PC-3 (cell line): ENCODE data around the gene PTPN14. TPM values are rescaled to one million over a fixed set of nuclear protein-coding genes. Genes with fewer than 3 reads are reported as not detected.

ENCODE experiments used
- ATAC-seq: fragments of 200-7000 bp; cut with Tn5 transposase; 2 replicates; pipeline ENCODE4 v1.9.1; 2020; ENCODE audit warnings: mild to moderate bottlenecking, moderate library complexity
- BruUV-seq: library from RNA; stranded (reverse); fragments of 400-500 nt; replicated peaks from 2 replicates; lab custom pipeline; 2021; lab: Mats Ljungman, UMichigan
- CTCF ChIA-PET: fragments of 300-600 bp; sonication (Branson Sonifier 250); formaldehyde crosslinking; loops from one replicate; lab custom pipeline; 2022; ENCODE audit warnings: antibody characterized with exemption; lab: Charles Lee
- POLR2A ChIA-PET: fragments of 300-600 bp; sonication (Branson Sonifier 250); formaldehyde crosslinking; loops from one replicate; lab custom pipeline; 2022; ENCODE audit warnings: antibody characterized with exemption; ENCODE audit not compliant: unreplicated experiment; lab: Charles Lee
- DNase-seq: peaks from one replicate; pipeline ENCODE4 v3.0.0-alpha.2; 2015
- H2AFZ ChIP-seq: fragments of 300-600 bp; sonication (generic); 2 replicates; pipeline ENCODE4 v1.6.0; 2016; ENCODE audit warnings: antibody characterized with exemption, low read length
- H3F3A ChIP-seq: fragments of 300-600 bp; sonication (generic); one replicate; pipeline ENCODE4 v1.6.0; 2017; ENCODE audit warnings: antibody characterized with exemption, low read length, control low read depth, mild to moderate bottlenecking; ENCODE audit not compliant: unreplicated experiment
- H3K27ac ChIP-seq: fragments of 300-600 bp; sonication (generic); 2 replicates; pipeline ENCODE4 v1.5.1; 2016; ENCODE audit warnings: mild to moderate bottlenecking, low read length
- H3K27me3 ChIP-seq: fragments of 300-600 bp; sonication (generic); 2 replicates; pipeline ENCODE4 v1.6.1; 2016; ENCODE audit warnings: low read length, mixed read lengths
- H3K36me3 ChIP-seq: fragments of 300-600 bp; sonication (generic); 2 replicates; pipeline ENCODE4 v1.6.1; 2016; ENCODE audit warnings: low read depth, mixed run types, low read length, mixed read lengths
- H3K4me1 ChIP-seq: fragments of 300-600 bp; sonication (generic); 2 replicates; pipeline ENCODE4 v1.5.1; 2016; ENCODE audit warnings: low read length; ENCODE audit not compliant: insufficient read depth
- H3K4me2 ChIP-seq: fragments of 300-600 bp; sonication (generic); 2 replicates; pipeline ENCODE4 v1.6.0; 2016; ENCODE audit warnings: low read length
- H3K4me3 ChIP-seq: fragments of 300-600 bp; sonication (generic); 2 replicates; pipeline ENCODE4 v1.5.1; 2016; ENCODE audit warnings: mild to moderate bottlenecking, low read length, mixed read lengths
- H3K79me2 ChIP-seq: fragments of 300-600 bp; sonication (generic); 2 replicates; pipeline ENCODE4 v1.6.1; 2017; ENCODE audit warnings: low read length, mixed read lengths
- H3K9ac ChIP-seq: fragments of 300-600 bp; sonication (generic); 2 replicates; pipeline ENCODE4 v1.6.0; 2016; ENCODE audit warnings: mild to moderate bottlenecking, low read length
- H3K9me2 ChIP-seq: fragments of 300-600 bp; sonication (generic); replicated peaks from 2 replicates; pipeline ENCODE4 v1.6.1; 2016; ENCODE audit warnings: mixed run types, low read length, mixed read lengths
- H3K9me3 ChIP-seq: fragments of 300-600 bp; sonication (generic); 2 replicates; pipeline ENCODE4 v1.6.1; 2016; ENCODE audit warnings: low read length, mixed read lengths
- H4K20me1 ChIP-seq: fragments of 300-600 bp; sonication (generic); 2 replicates; pipeline ENCODE4 v1.6.1; 2016; ENCODE audit warnings: low read length, mixed read lengths
- CTCF ChIP-seq: fragments of 300-600 bp; sonication (generic); conservative IDR thresholded peaks from 2 replicates; pipeline ENCODE4 v1.5.1; 2017; ENCODE audit warnings: antibody characterized with exemption, low read depth, mild to moderate bottlenecking, low read length
- EZH2 ChIP-seq: fragments of 300-600 bp; sonication (generic); IDR thresholded peaks from one replicate; pipeline ENCODE4 v1.6.1; 2017; ENCODE audit warnings: antibody characterized with exemption, mild to moderate bottlenecking, low read length; ENCODE audit not compliant: unreplicated experiment
- EZH2phosphoT487 ChIP-seq: fragments of 300-600 bp; sonication (generic); IDR thresholded peaks from 2 replicates; pipeline ENCODE4 v1.6.1; 2018; ENCODE audit warnings: mild to moderate bottlenecking, antibody characterized with exemption, low read length, borderline replicate concordance
- intact Hi-C: fragments of 100-400 bp; cut with micrococcal nuclease; formaldehyde crosslinking; loops from 2 replicates; pipeline ENCODE4 v1.9.0; 2023
- total RNA-seq: library from RNA; depleted of rRNA; stranded (reverse); fragments of >200 nt; gene quantifications from 2 replicates; pipeline ENCODE4 v1.2.3, GENCODE V29; 2014

PTPN14 gene
- total RNA-seq, 1 experiment from 2014 or later, result 12.6 TPM

GRCh38 chr1:214460304-214460916, 91.0 kb downstream of the PTPN14 start:
- peaks cover 74% of the 10 kb centered on the region for H3K79me2 ChIP-seq
- TF ChIP-seq CTCF, result no peak
- no peak for TF ChIP-seq EZH2
- no peak for TF ChIP-seq EZH2phosphoT487
- no peak overlapping the region for H3K4me3 ChIP-seq
- no peaks in the 10 kb centered on the region for H3K36me3 ChIP-seq
- H3K9me2 ChIP-seq, result no peaks in the 10 kb centered on the region
- ATAC-seq (no peak), DNase-seq (no peak)
- ChIA-PET CTCF (no interaction called here), POLR2A (no interaction called here)
- no peak overlapping the region for H3K4me2 ChIP-seq
- H3K9ac ChIP-seq, result no peak overlapping the region
- H3F3A ChIP-seq, result no peaks in the 10 kb centered on the region
- H3K27me3 ChIP-seq, result no peaks in the 10 kb centered on the region
- H3K27ac ChIP-seq, result no peak overlapping the region
- H2AFZ ChIP-seq, result no peak overlapping the region
- H3K4me1 ChIP-seq, result peaks cover 17% of the 10 kb centered on the region
- BruUV-seq, result no TSS peak
- H4K20me1 ChIP-seq, result no peaks in the 10 kb centered on the region
- intact Hi-C loops, result no loop called here
- H3K9me3 ChIP-seq, result no peaks in the 10 kb centered on the region

- Histone ChIP-seq H3F3A (no peaks in the 10 kb centered on the region), H3K36me3 (no peaks in the 10 kb centered on the region), H3K4me3 (no peak overlapping the region), H3K4me1 (peaks cover 22% of the 10 kb centered on the region), H3K79me2 (peaks cover 77% of the 10 kb centered on the region), H3K27me3 (no peaks in the 10 kb centered on the region), H3K4me2 (no peak overlapping the region), H3K9me2 (no peaks in the 10 kb centered on the region), H2AFZ (no peak overlapping the region), H3K9ac (no peak overlapping the region), H3K9me3 (no peaks in the 10 kb centered on the region), H3K27ac (no peak overlapping the region), H4K20me1 (no peaks in the 10 kb centered on the region)
- intact Hi-C loops, result no loop called here
- ChIA-PET CTCF (no interaction called here), POLR2A (no interaction called here)
- no peak for DNase-seq
- TF ChIP-seq EZH2phosphoT487 (no peak), CTCF (no peak), EZH2 (no peak)
- no peak for ATAC-seq
- no TSS peak for BruUV-seq
Measured at GRCh38 chr1:214459895-214460294, 91.5 kb downstream of the PTPN14 start.

- no peaks in the 10 kb centered on the region for H3K9me3 ChIP-seq
- H3K4me1 ChIP-seq, result peaks cover 34% of the 10 kb centered on the region
- H3F3A ChIP-seq, result no peaks in the 10 kb centered on the region
- no peak overlapping the region for H3K9ac ChIP-seq
- DNase-seq, result no peak
- no peaks in the 10 kb centered on the region for H3K27me3 ChIP-seq
- no TSS peak for BruUV-seq
- H3K9me2 ChIP-seq, result no peaks in the 10 kb centered on the region
- no peak overlapping the region for H3K27ac ChIP-seq
- H2AFZ ChIP-seq, result no peak overlapping the region
- TF ChIP-seq EZH2 (no peak), EZH2phosphoT487 (no peak), CTCF (no peak)
- H4K20me1 ChIP-seq, result no peaks in the 10 kb centered on the region
- ATAC-seq, result no peak
- intact Hi-C loops, result no loop called here
- peaks cover 80% of the 10 kb centered on the region for H3K79me2 ChIP-seq
- POLR2A ChIA-PET, result no interaction called here
- no peak overlapping the region for H3K4me2 ChIP-seq
- CTCF ChIA-PET, result no interaction called here
- H3K36me3 ChIP-seq, result no peaks in the 10 kb centered on the region
- H3K4me3 ChIP-seq, result no peak overlapping the region
Measured at GRCh38 chr1:214458541-214458940, 92.9 kb downstream of the PTPN14 start.
